Measurements from ENCODE around the gene ABL1.
"Not testable (repeated sequence)": the region's sequence is repeated elsewhere in the genome, so short reads cannot be mapped to it uniquely, and the experiment has no call there.

DNA sequence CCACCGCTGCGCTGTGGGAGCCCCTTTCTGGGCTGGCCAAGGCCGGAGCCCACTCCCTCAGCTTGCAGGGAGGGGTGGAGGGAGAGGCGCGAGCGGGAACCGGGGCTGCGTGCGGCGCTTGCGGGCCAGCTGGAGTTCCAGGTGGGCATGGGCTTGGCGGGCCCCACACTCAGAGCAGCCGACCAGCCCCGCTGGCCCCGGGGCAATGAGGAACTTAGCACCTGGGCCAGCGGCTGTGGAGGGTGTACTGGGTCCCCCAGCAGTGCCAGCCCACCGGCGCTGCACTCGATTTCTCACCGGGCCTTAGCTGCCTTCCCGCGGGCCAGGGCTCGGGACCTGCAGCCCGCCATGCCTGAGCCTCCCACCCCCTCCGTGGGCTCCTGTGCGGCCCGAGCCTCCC lies 75.0 kb downstream of the ABL1 start:
- TF ChIP-seq FOXJ3 (CRISPR knock-in tag; IDR thresholded peaks at IDR 0.05); CTCF (IDR thresholded peaks at IDR 0.05); MAX (IDR thresholded peaks at IDR 0.05; ENCODE audit: low read depth); USF2 (IDR thresholded peaks at IDR 0.05; ENCODE audit: borderline replicate concordance, low read depth, low read length); SIN3A (IDR thresholded peaks at IDR 0.05; ENCODE audit: borderline replicate concordance, low read depth, low read length); NRF1 (IDR thresholded peaks at IDR 0.05; ENCODE audit: low read depth, low read length); POLR2AphosphoS5 (IDR thresholded peaks at IDR 0.05; ENCODE audit: low read depth, low read length); RXRA (IDR thresholded peaks at IDR 0.05; ENCODE audit: borderline replicate concordance, low read depth); SMC3 (IDR thresholded peaks at IDR 0.05; ENCODE audit: low read depth, low read length); TAF1 (IDR thresholded peaks at IDR 0.05; ENCODE audit: borderline replicate concordance, low read depth, low read length); EP300 (IDR thresholded peaks at IDR 0.05; ENCODE audit: borderline replicate concordance in 1 of 2, low read depth in 1 of 2, low read length in 1 of 2); RAD21 (IDR thresholded peaks at IDR 0.05; ENCODE audit: low read length): not testable (repeated sequence)
- TF ChIP-seq, protein P1, sequence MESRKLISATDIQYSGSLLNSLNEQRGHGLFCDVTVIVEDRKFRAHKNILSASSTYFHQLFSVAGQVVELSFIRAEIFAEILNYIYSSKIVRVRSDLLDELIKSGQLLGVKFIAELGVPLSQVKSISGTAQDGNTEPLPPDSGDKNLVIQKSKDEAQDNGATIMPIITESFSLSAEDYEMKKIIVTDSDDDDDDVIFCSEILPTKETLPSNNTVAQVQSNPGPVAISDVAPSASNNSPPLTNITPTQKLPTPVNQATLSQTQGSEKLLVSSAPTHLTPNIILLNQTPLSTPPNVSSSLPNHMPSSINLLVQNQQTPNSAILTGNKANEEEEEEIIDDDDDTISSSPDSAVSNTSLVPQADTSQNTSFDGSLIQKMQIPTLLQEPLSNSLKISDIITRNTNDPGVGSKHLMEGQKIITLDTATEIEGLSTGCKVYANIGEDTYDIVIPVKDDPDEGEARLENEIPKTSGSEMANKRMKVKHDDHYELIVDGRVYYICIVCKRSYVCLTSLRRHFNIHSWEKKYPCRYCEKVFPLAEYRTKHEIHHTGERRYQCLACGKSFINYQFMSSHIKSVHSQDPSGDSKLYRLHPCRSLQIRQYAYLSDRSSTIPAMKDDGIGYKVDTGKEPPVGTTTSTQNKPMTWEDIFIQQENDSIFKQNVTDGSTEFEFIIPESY (IDR thresholded peaks at IDR 0.05; ENCODE audit: borderline replicate concordance, low read depth), result not testable (repeated sequence)

Data from SK-N-SH (cell line).